OCI-LY7 (cell line): ENCODE measurements around the gene NWD2. TPM values are rescaled to one million over a fixed set of nuclear protein-coding genes. Genes with fewer than 3 reads are reported as not detected.

Experiments used
- BruUV-seq: library from RNA; stranded (reverse); fragments of 400-500 nt; replicated peaks from 2 replicates; lab custom pipeline; 2021; lab: Mats Ljungman, UMichigan
- CTCF ChIA-PET: fragments of 300-600 bp; sonication (Branson Sonifier 250); formaldehyde crosslinking; loops from one replicate; lab custom pipeline; 2022; ENCODE audit warnings: antibody characterized with exemption; ENCODE audit not compliant: unreplicated experiment; lab: Charles Lee
- POLR2A ChIA-PET: fragments of 300-600 bp; sonication (Branson Sonifier 250); formaldehyde crosslinking; loops from one replicate; lab custom pipeline; 2022; ENCODE audit warnings: antibody characterized with exemption; lab: Charles Lee
- DNase-seq: peaks from one replicate; pipeline ENCODE4 v3.0.0-alpha.2; 2015; ENCODE audit warnings: low spot score
- H2AFZ ChIP-seq: fragments of 200-600 bp; sonication (generic), shearing (Covaris generic); 2 replicates; pipeline ENCODE4 v1.6.1; 2014; ENCODE audit warnings: mild to moderate bottlenecking, antibody characterized with exemption, low read length, moderate library complexity
- H3K27ac ChIP-seq: fragments of 200-600 bp; sonication (generic); 2 replicates; pipeline ENCODE4 v1.5.1; 2014; ENCODE audit warnings: mixed run types, low read depth, mild to moderate bottlenecking, moderate library complexity, low read length, inconsistent platforms; ENCODE audit not compliant: poor library complexity, severe bottlenecking
- H3K36me3 ChIP-seq: fragments of 200-600 bp; sonication (generic); 2 replicates; pipeline ENCODE4 v1.6.1; 2014; ENCODE audit warnings: mild to moderate bottlenecking, antibody characterized with exemption, low read length, moderate library complexity, mixed read lengths; ENCODE audit not compliant: insufficient read depth
- H3K4me1 ChIP-seq: fragments of 200-600 bp; sonication (generic); 2 replicates; pipeline ENCODE4 v1.5.1; 2014; ENCODE audit warnings: mild to moderate bottlenecking, low read length; ENCODE audit not compliant: insufficient read depth, poor library complexity, severe bottlenecking
- H3K4me2 ChIP-seq: fragments of 200-600 bp; sonication (generic); 2 replicates; pipeline ENCODE4 v1.6.1; 2014; ENCODE audit warnings: mild to moderate bottlenecking, low read length
- H3K4me3 ChIP-seq: fragments of 200-600 bp; sonication (generic); 2 replicates; pipeline ENCODE4 v1.5.1; 2014; ENCODE audit warnings: mild to moderate bottlenecking, low read depth, low read length; ENCODE audit not compliant: poor library complexity, severe bottlenecking
- H3K79me2 ChIP-seq: fragments of 200-600 bp; sonication (generic); 2 replicates; pipeline ENCODE4 v1.6.1; 2016; ENCODE audit warnings: low read depth, mild to moderate bottlenecking, low read length, moderate library complexity, mixed read lengths; ENCODE audit not compliant: insufficient read depth
- H3K9me2 ChIP-seq: fragments of 200-600 bp; sonication (generic); 2 replicates; pipeline ENCODE4 v1.6.1; 2016; ENCODE audit warnings: mild to moderate bottlenecking, low read length, mixed read lengths; ENCODE audit not compliant: insufficient read depth
- H3K9me3 ChIP-seq: fragments of 200-600 bp; sonication (generic); 2 replicates; pipeline ENCODE4 v1.6.1; 2014; ENCODE audit warnings: mild to moderate bottlenecking, mixed run types, low read length, mixed read lengths
- H4K20me1 ChIP-seq: fragments of 200-600 bp; sonication (generic); 2 replicates; pipeline ENCODE4 v1.6.1; 2014; ENCODE audit warnings: mild to moderate bottlenecking, antibody characterized with exemption, low read length, moderate library complexity, mixed read lengths; ENCODE audit not compliant: insufficient read depth
- CTCF ChIP-seq: fragments of 200-600 bp; sonication (generic); conservative IDR thresholded peaks from 2 replicates; pipeline ENCODE4 v1.5.1; 2014; ENCODE audit warnings: mild to moderate bottlenecking, antibody characterized with exemption, low read length, moderate library complexity, mixed read lengths
- EZH2phosphoT487 ChIP-seq: fragments of 200-600 bp; sonication (generic); IDR thresholded peaks from 2 replicates; pipeline ENCODE4 v1.6.1; 2018; ENCODE audit warnings: low read depth, borderline replicate concordance, mild to moderate bottlenecking, mixed run types, antibody characterized with exemption, low read length, moderate library complexity, mixed read lengths
- intact Hi-C: fragments of 100-400 bp; cut with micrococcal nuclease; formaldehyde crosslinking; loops from one replicate; pipeline ENCODE4 v1.10.0; 2022; ENCODE audit not compliant: unreplicated experiment
- total RNA-seq, 2 experiments: library from RNA; depleted of rRNA in 1 of 2; stranded (reverse); fragments of >200 nt in 1 of 2; shearing (Covaris generic) in 1 of 2; gene quantifications; 2 replicates each; pipeline ENCODE4 v1.2.3, GENCODE V29; 2014 to 2022

NWD2 gene
- total RNA-seq, 2 experiments from 2014 or later, result not detected

GRCh38 chr4:37475776-37476175 lies 231.2 kb downstream of the NWD2 start:
- TF ChIP-seq EZH2phosphoT487 (no peak), CTCF (no peak)
- intact Hi-C loops, result no loop called here
- ChIA-PET POLR2A (interaction anchor here (0.7 kb wide), 1 partner anchor 51 kb away, joined by 3 read pairs; no protein-coding TSS in a partner anchor), CTCF (no interaction called here)
- Histone ChIP-seq H3K36me3 (no peaks in the 10 kb centered on the region), H2AFZ (no peak overlapping the region), H3K27ac (no peak overlapping the region), H3K9me2 (no peaks in the 10 kb centered on the region), H3K4me2 (no peak overlapping the region), H3K79me2 (no peaks in the 10 kb centered on the region), H3K4me3 (no peak overlapping the region), H3K4me1 (no peaks in the 10 kb centered on the region), H4K20me1 (no peaks in the 10 kb centered on the region), H3K9me3 (no peaks in the 10 kb centered on the region)
- no peak for DNase-seq
- no TSS peak for BruUV-seq

GRCh38 chr4:37476256-37476655 lies 231.7 kb downstream of the NWD2 start:
- no TSS peak for BruUV-seq
- TF ChIP-seq EZH2phosphoT487 (no peak), CTCF (no peak)
- no peak overlapping the region for H3K4me2 ChIP-seq
- no peaks in the 10 kb centered on the region for H3K9me3 ChIP-seq
- H3K27ac ChIP-seq, result no peak overlapping the region
- ChIA-PET CTCF (no interaction called here), POLR2A (interaction anchor here (0.6 kb wide), 1 partner anchor 1284 kb away, joined by 4 read pairs; no protein-coding TSS in a partner anchor)
- intact Hi-C loops, result no loop called here
- H4K20me1 ChIP-seq, result no peaks in the 10 kb centered on the region
- DNase-seq, result no peak
- H2AFZ ChIP-seq, result no peak overlapping the region
- H3K36me3 ChIP-seq, result no peaks in the 10 kb centered on the region
- H3K9me2 ChIP-seq, result no peaks in the 10 kb centered on the region
- H3K4me3 ChIP-seq, result no peak overlapping the region
- H3K4me1 ChIP-seq, result no peaks in the 10 kb centered on the region
- no peaks in the 10 kb centered on the region for H3K79me2 ChIP-seq

GRCh38 chr4:37476691-37477090 lies 232.1 kb downstream of the NWD2 start:
- no peaks in the 10 kb centered on the region for H3K4me1 ChIP-seq
- H3K4me2 ChIP-seq, result no peak overlapping the region
- H2AFZ ChIP-seq, result no peak overlapping the region
- no peak for DNase-seq
- CTCF ChIA-PET, result no interaction called here
- H4K20me1 ChIP-seq, result no peaks in the 10 kb centered on the region
- no peaks in the 10 kb centered on the region for H3K79me2 ChIP-seq
- TF ChIP-seq EZH2phosphoT487 (no peak), CTCF (no peak)
- no TSS peak for BruUV-seq
- POLR2A ChIA-PET, result interaction anchor here (0.6 kb wide), 1 partner anchor 1284 kb away, joined by 4 read pairs; no protein-coding TSS in a partner anchor
- intact Hi-C loops, result no loop called here
- no peaks in the 10 kb centered on the region for H3K36me3 ChIP-seq
- H3K27ac ChIP-seq, result no peak overlapping the region
- no peak overlapping the region for H3K4me3 ChIP-seq
- H3K9me3 ChIP-seq, result no peaks in the 10 kb centered on the region
- no peaks in the 10 kb centered on the region for H3K9me2 ChIP-seq
